NT2/D1 (cell line): ENCODE measurements around the gene FBXW7.

Experiments used
- SUZ12 ChIP-seq: IDR thresholded peaks from 2 replicates; pipeline ENCODE4 v1.6.1; 2011; ENCODE audit not compliant: insufficient read length, insufficient read depth; ENCODE audit errors: extremely low read depth
- ZNF274 ChIP-seq: IDR thresholded peaks from 2 replicates; pipeline ENCODE4 v1.6.1; 2011; ENCODE audit warnings: mild to moderate bottlenecking, low read depth, low read length

- TF ChIP-seq ZNF274 = no peak
- TF ChIP-seq SUZ12 = no peak
Measured at GRCh38 chr4:152430507-152430906, 105.4 kb downstream of the FBXW7 start.
